VCaP (cell line): ENCODE measurements around the gene SFXN5.
"Not testable (repeated sequence)": the region's sequence is repeated elsewhere in the genome, so short reads cannot be mapped to it uniquely, and the experiment has no call there.

Experiments used
- H3K27ac ChIP-seq: fragments of 450-650 bp; 2 replicates; pipeline ENCODE4 v1.5.1; 2017
- CTCF ChIP-seq: fragments of 450-650 bp; conservative IDR thresholded peaks from 2 replicates; pipeline ENCODE4 v1.5.1; 2017; ENCODE audit warnings: mild to moderate bottlenecking, moderate library complexity

SFXN5 gene

GRCh38 chr2:72914206-72914559 lies 157.3 kb downstream of the SFXN5 start:
- H3K27ac ChIP-seq, result no peak overlapping the region
- no peak for TF ChIP-seq CTCF

GRCh38 chr2:72913486-72914205 lies 157.9 kb downstream of the SFXN5 start:
- no peak overlapping the region for H3K27ac ChIP-seq
- TF ChIP-seq CTCF, result peak; percentile 19; the same call in 1 of the 2 replicates

GRCh38 chr2:72911256-72911655 lies 160.3 kb downstream of the SFXN5 start:
- no peak for TF ChIP-seq CTCF
- H3K27ac ChIP-seq, result no peak overlapping the region

GRCh38 chr2:72908741-72909140 lies 162.8 kb downstream of the SFXN5 start:
- no peak for TF ChIP-seq CTCF
- H3K27ac ChIP-seq, result no peak overlapping the region

- H3K27ac ChIP-seq, result not testable (repeated sequence)
Observed at GRCh38 chr2:72907369-72907768, 164.1 kb downstream of the SFXN5 start.

GRCh38 chr2:72901426-72901825 lies 170.1 kb downstream of the SFXN5 start:
- no peak for TF ChIP-seq CTCF
- H3K27ac ChIP-seq, result no peak overlapping the region

GRCh38 chr2:72900191-72900825 lies 171.2 kb downstream of the SFXN5 start:
- no peak for TF ChIP-seq CTCF
- H3K27ac ChIP-seq, result no peak overlapping the region

- no peak for TF ChIP-seq CTCF
- H3K27ac ChIP-seq, result no peak overlapping the region
Observed at GRCh38 chr2:72898585-72898906, 173.0 kb downstream of the SFXN5 start.
